Measurements from ENCODE around the gene GRID1. TPM values are rescaled to one million over a fixed set of nuclear protein-coding genes. Genes with fewer than 3 reads are reported as not detected.

The GRID1 gene
- polyA plus RNA-seq, 1 of the 3 experiments (the other 2 are of a cell fraction) = 0.13 TPM

DNA sequence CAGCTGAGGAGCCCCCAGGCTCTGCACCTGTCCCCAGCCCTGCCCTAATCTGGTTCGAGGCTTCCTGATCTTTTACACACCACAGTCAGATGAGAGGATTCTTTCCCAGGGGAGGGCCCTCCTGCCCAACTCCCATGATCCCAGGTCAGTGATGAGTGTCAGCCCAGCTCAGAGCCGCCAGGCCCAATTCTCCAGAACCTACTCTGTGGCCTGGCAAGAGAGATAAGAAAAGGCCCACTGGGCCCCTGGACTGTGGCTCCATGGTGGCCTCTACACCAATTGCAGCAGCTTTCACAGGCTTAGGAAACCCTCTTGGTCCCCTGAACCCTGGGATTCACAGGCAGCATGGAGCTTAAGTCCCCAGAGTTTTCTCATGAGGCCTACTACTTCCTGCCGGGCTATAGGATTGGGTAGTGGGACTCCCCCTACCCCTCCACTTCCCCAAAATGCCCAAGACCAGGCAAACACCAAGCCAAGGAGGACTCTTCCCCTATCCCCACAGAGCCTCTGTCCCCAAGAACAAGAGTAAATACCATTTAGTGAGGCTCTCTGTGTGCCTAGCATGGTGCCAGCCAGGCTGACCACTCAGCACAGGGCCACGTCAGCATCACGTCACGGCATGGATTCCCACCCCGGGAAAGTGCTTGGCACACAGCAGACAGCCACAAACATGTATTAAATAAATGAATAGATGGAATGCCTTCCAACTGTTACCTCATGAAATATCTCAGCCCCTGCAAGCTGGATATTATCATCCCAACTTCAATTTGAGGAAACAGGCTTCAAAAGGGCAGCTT, 100.0 kb downstream of the GRID1 start:
- no peak overlapping the region for H3K9ac ChIP-seq
- H3K79me2 ChIP-seq (ENCODE audit: insufficient read depth) = no peaks in the 10 kb centered on the region
- H3K4me2 ChIP-seq = no peak overlapping the region
- DNase-seq = peak; percentile 24
- CTCF ChIA-PET = interaction anchor here (0.5 to 2.5 kb wide), 8 partner anchors 13 to 134 kb away, joined by 3 to 11 read pairs (median 4); no protein-coding TSS in a partner anchor
- H3F3A ChIP-seq (replicated peaks; ENCODE audit: insufficient read depth) = no peaks in the 10 kb centered on the region
- no peaks in the 10 kb centered on the region for H4K20me1 ChIP-seq (ENCODE audit: insufficient read depth)
- no peak overlapping the region for H3K4me3 ChIP-seq (ENCODE audit: low read depth in 2 of 2, low read length in 1 of 2)
- no peaks in the 10 kb centered on the region for H3K36me3 ChIP-seq (replicated peaks in 1 of 2; ENCODE audit: control insufficient read depth in 1 of 2, insufficient read depth in 2 of 2, low read length in 1 of 2)
- WGBS (ENCODE audit: low lambda C conversion rate) = 47% methylated on average over 7 of the region's 7 CpGs
- peaks cover 0 to 32% of the 10 kb centered on the region in 2 experiments; a peak in 1 of 4 replicates for H3K4me1 ChIP-seq (ENCODE audit: control insufficient read depth in 1 of 2, insufficient read depth in 2 of 2, low read depth in 1 of 2, low read length in 1 of 2)
- no peak overlapping the region; a peak in 1 of 4 replicates for H3K27ac ChIP-seq (ENCODE audit: low read depth in 2 of 2, low read length in 1 of 2)
- no peaks in the 10 kb centered on the region for H3K9me3 ChIP-seq
- H3K27me3 ChIP-seq (ENCODE audit: insufficient read depth) = no peaks in the 10 kb centered on the region
- H3K9me2 ChIP-seq = no peaks in the 10 kb centered on the region
- H2AFZ ChIP-seq (ENCODE audit: low read depth) = no peak overlapping the region
- POLR2A ChIA-PET = interaction anchor here (1.2 kb wide), 1 partner anchor 13 kb away, joined by 3 read pairs; no protein-coding TSS in a partner anchor
- no peak for TF ChIP-seq MXI1 (IDR thresholded peaks at IDR 0.05; ENCODE audit: low read depth, low read length)
- TF ChIP-seq ELF1 (IDR thresholded peaks at IDR 0.05) = no peak
- TF ChIP-seq TEAD4 (IDR thresholded peaks at IDR 0.05; ENCODE audit: borderline replicate concordance, insufficient read depth) = no peak

- POLR2A ChIA-PET = interaction anchor here (1.2 kb wide), 1 partner anchor 12 kb away, joined by 3 read pairs; no protein-coding TSS in a partner anchor
- CTCF ChIA-PET = interaction anchor here (0.7 to 2.4 kb wide), 7 partner anchors 11 to 479 kb away, joined by 3 to 10 read pairs (median 4); no protein-coding TSS in a partner anchor
- Histone ChIP-seq H3K9me3 (no peaks in the 10 kb centered on the region), H3K4me2 (no peak overlapping the region), H3K36me3 (replicated peaks in 1 of 2; ENCODE audit: control insufficient read depth in 1 of 2, insufficient read depth in 2 of 2, low read length in 1 of 2) (no peaks in the 10 kb centered on the region), H3K9ac (no peak overlapping the region), H3K4me3 (ENCODE audit: low read depth in 2 of 2, low read length in 1 of 2) (no peak overlapping the region), H3K27ac (ENCODE audit: low read depth in 2 of 2, low read length in 1 of 2) (peak overlapping the region in 1 of 2 experiments; percentile 76; a peak in 2 of 4 replicates), H3K79me2 (ENCODE audit: insufficient read depth) (no peaks in the 10 kb centered on the region), H4K20me1 (ENCODE audit: insufficient read depth) (no peaks in the 10 kb centered on the region), H3K9me2 (no peaks in the 10 kb centered on the region), H3K4me1 (ENCODE audit: control insufficient read depth in 1 of 2, insufficient read depth in 2 of 2, low read depth in 1 of 2, low read length in 1 of 2) (peaks cover 0 to 35% of the 10 kb centered on the region in 2 experiments; a peak in 1 of 4 replicates), H2AFZ (ENCODE audit: low read depth) (no peak overlapping the region), H3F3A (replicated peaks; ENCODE audit: insufficient read depth) (no peaks in the 10 kb centered on the region), H3K27me3 (ENCODE audit: insufficient read depth) (no peaks in the 10 kb centered on the region)
- TF ChIP-seq TCF12 (IDR thresholded peaks at IDR 0.05) (no peak), USF2 (IDR thresholded peaks at IDR 0.05; ENCODE audit: borderline replicate concordance, low read depth, low read length) (no peak), RAD21 (IDR thresholded peaks at IDR 0.05; ENCODE audit: low read length) (no peak), FOSL2 (IDR thresholded peaks at IDR 0.05; ENCODE audit: borderline replicate concordance, low read depth) (no peak), RCOR1 (IDR thresholded peaks at IDR 0.05; ENCODE audit: low read length) (no peak), GABPA (IDR thresholded peaks at IDR 0.05; ENCODE audit: low read depth) (no peak), CTCF (IDR thresholded peaks at IDR 0.05) (no peak), NRF1 (IDR thresholded peaks at IDR 0.05; ENCODE audit: low read depth, low read length) (no peak), FOXM1 (IDR thresholded peaks at IDR 0.05; ENCODE audit: low read depth) (no peak)
- no peak for DNase-seq
- WGBS (ENCODE audit: low lambda C conversion rate) = 23% methylated on average over 3 of the region's 3 CpGs
Observed at GRCh38 chr10:86265895-86266259, 100.7 kb downstream of the GRID1 start.
